NCI-H510A (cell line): ENCODE results near the gene NSF.

Experiments used
- DNase-seq: peaks from one replicate; lab custom pipeline; 2025; lab: John Stamatoyannopoulos, UW

The NSF gene

GRCh38 chr17:46717999-46718398 lies 127.5 kb downstream of the NSF start:
- no peak for DNase-seq

DNA sequence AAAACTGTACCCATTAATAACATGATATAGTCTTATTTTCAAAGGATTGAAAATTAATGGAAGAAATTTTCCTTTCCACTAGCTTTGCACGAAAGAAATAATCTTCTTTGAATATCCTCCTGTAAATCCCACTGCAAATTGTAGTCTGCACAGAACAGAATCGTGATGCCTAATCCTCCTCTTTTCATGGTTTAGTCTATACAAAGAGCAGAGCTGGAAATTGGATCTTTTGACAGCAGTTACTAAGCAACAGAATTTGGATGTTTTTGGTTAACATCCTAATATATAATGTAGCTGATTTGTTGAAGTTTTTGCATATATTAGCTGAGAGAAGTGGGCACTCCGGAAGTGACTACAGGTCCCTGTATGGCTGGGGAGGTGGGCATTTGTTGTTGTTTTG lies 129.4 kb downstream of the NSF start:
- no peak for DNase-seq

- no peak for DNase-seq
These were observed 129.9 kb downstream of the NSF start for GRCh38 chr17:46720408-46720807.

- DNase-seq = no peak
These were observed 132.3 kb downstream of the NSF start for GRCh38 chr17:46722662-46723285.

DNA sequence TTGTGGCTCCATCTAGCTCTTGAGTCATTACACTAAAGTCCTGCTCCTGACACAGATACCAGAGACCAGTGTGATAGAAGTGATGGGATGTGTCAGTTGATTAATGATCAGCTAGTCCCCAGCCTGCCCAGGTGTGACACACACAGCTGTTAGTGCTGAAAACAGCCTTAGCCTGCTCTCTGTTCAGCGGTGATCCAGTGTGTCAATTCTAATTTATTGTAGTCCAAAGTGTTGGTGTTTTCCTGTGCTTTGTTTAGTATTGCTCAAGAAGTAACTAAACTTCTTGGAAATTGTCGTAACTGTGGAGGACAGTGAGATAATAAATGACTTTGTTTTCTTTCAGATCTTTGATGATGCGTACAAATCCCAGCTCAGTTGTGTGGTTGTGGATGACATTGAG lies 135.7 kb downstream of the NSF start:
- DNase-seq = no peak

GRCh38 chr17:46727572-46728348 lies 137.3 kb downstream of the NSF start:
- DNase-seq = no peak

DNA sequence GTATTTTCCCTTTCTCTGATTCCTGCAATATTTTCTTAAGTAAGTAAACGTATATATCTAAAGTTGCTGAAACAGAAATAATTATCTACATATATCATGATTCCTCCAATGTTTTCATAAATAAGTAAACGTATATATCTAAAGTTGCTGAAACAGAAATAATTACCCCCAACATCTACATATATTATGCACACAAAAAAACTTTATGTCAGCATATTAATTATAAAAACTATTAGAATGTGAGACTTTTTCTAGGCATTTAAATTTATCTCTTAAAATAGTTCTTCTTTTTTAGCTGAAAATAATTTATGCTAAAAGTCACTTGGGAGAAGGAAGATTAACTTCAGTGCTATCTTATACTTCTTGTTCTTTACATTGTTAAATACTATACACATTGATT lies 139.6 kb downstream of the NSF start:
- DNase-seq = no peak

GRCh38 chr17:46730679-46731078 lies 140.2 kb downstream of the NSF start:
- DNase-seq = no peak

DNA sequence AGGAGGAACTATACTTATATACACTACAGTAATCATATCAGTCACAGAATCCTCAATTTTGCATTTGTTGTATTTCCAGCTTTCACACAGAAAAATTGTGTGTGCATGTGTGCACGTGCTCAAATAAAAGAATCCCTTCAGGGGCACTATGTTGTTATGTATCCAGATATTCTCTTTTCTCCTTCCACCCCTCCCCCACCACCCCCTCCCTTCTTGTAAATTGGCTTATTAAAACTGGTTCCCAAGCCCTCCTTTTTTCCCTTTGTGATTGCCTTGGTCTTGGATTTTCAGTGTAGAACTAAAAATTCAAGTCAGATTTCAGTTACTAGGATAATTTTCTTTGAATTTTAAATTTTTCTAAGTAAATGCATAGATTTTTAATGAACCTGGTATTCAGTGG lies 141.7 kb downstream of the NSF start:
- no peak for DNase-seq

DNA sequence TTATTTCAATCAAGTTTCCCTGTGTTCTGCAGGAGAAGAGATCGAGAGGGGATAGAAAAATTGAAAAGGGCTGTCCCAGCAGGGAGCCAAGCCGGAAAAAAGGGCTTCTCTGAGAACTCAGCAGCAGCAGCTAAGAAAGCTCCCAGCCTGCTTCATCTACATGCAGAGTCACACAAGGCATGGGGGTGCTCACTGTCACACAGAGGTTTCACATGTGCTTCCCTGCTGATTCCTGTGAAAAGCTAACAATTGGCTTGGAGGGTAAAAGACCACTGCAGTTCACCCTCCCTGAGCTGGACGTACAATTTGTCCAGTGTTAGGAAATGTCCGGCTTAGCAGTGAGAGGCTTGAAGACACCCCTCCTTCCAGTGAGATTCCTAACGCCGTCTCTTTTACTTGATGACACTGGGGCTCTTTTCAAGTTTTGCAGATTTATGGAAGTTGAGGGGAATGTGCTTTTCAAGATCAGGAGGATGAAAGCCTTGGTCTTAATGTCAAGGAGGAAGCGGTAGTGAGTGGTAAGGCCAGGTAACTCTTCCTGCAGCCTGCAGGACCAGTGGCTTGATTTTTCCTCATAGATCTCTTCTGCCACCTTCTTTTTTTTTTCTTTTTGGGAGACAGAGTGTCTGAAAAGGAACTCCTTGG lies 142.4 kb downstream of the NSF start:
- no peak for DNase-seq

DNA sequence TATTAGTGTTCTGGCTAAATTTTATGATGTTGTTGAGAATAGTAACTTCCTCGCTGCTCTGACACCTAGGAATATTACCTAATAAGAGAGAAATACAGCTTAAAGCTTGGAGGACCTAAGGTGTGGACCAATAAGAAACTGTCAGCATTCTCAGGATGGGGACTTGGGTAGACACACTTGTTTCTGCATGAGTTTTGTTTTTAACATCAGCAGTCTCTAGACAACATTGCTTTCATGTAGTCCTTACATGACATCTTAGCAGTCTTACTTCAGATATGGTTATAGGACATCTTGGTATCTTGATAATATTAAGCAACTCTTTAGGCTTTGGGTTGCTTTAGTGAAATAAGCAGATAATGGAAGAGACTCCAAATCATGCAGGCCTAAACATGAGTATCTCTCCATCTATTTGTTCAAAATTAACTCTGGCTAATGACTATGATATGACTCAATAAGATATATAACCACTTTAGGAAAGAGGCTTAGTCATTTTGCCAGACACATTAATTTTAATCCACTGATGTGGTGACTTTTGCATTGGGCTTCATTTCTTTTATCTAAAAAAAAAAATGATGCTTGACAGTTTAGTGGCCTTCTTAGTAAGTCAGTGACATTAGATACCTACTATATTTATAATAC lies 143.5 kb downstream of the NSF start:
- no peak for DNase-seq

- DNase-seq = no peak
These were observed 145.6 kb downstream of the NSF start for GRCh38 chr17:46736100-46736499.

DNA sequence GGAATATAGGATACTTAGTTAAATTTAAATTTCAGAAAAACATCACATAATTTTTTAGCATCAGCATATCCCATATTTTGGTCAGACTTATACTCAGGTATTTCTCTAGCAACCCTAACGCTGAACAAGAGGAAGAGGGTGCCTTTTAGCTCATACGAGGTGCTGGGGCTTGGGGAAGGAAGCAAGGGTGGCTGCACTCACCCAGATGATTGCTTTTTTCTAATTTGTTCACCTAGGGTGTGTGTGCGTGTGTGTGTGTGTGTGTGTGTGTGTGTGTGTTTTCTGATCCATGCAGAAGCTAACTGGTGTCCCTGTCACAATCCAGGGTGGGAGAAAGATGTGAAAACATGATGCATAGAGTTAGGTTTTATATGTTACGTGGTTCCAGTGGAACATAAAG lies 146.9 kb downstream of the NSF start:
- no peak for DNase-seq

DNA sequence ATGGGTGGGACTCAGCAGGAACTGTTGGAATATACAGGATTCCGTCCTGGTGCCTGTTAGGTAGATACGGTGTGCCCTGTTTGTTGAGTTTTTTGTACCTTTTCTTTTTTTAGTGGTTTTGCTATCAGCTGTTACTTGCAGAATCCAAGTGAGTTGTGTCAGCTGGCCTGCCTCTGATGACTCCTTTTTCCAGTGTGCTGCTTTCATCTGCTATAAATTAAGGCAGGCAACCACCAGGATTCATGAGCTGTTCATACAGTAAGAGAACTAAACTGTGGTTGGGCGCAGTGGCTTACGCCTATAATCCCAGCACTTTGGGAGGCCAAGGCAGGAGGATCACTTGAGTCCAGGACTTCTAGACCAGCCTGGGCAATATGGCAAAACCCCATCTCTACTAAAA lies 148.1 kb downstream of the NSF start:
- no peak for DNase-seq

GRCh38 chr17:46739982-46740381 lies 149.5 kb downstream of the NSF start:
- no peak for DNase-seq

- no peak for DNase-seq
These were observed 150.8 kb downstream of the NSF start for GRCh38 chr17:46741122-46741730.

- DNase-seq = no peak
These were observed 152.2 kb downstream of the NSF start for GRCh38 chr17:46742565-46743270.

GRCh38 chr17:46744441-46744840 lies 154.0 kb downstream of the NSF start:
- DNase-seq = no peak

DNA sequence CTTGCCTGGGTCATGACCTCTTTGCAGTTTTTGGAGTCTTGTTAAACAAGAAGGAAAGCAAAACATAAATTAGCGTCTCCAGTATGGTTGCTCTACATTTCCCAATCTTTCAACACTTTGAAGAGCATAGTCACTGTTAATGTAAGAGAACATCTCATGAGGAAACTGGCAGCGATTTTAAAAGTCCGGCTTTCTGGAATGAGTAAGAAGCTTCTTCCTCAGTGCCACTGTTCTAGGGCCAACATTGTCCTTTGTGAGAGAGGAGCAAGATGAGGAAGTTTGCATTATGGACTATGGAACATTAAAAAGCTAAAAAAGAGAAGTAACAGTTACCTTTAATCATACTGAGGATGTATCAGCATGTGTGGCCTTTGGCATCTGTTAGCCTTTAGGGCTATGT lies 154.9 kb downstream of the NSF start:
- DNase-seq = no peak

- no peak for DNase-seq
These were observed 161.0 kb downstream of the NSF start for GRCh38 chr17:46751425-46751824.

DNA sequence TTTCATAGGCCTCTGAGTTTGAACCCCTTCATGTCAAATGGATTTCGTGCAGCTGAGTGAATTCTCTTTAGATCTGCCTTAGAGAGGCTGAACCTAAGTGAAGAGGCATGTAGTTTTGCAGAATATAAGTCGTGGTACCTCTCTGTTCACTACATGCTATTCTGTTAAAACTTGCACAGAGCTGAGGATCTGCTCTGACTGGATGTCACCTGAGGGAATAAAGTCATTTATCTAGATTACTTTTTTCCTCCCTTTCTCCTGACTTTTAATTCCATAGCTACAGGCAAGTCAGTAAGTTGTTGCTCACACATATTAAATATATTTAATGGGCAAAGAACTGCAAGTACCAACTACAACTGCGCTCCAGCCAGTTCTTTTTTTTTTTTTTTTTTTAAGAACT lies 163.3 kb downstream of the NSF start:
- no peak for DNase-seq
